GM21390 (cell line): ENCODE results near the gene CNIH1.
"Not testable (repeated sequence)": the region's sequence is repeated elsewhere in the genome, so short reads cannot be mapped to it uniquely, and the experiment has no call there.

Experiments used
- ATAC-seq: cut with Tn5 transposase; IDR thresholded peaks from one replicate; pipeline ENCODE4 v1.9.1; 2021; ENCODE audit not compliant: unreplicated experiment

The CNIH1 gene

GRCh38 chr14:54470701-54471100, 29.5 kb upstream of the CNIH1 start:
- no peak for ATAC-seq

DNA sequence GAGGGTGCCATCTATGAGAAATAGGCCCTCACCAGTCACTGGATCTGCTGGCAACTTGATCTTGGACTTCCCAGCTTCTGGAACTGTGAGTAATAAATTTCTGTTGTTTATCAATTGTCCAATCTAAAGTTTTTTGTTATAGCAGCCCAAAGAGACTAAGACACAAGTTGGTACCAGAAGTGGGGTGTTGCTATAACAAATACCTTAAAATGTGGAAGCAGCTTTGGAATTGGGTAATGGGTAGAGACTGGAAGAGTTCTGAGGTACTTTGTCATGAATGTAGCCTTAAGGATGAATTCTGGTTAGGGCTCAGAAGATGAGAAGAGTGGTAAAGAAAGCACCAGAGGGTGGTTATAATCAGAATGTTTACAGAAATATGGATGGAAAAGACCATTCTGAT, 26.1 kb upstream of the CNIH1 start:
- ATAC-seq: no peak

GRCh38 chr14:54465654-54466053, 24.5 kb upstream of the CNIH1 start:
- ATAC-seq: no peak

GRCh38 chr14:54462048-54462447, 20.9 kb upstream of the CNIH1 start:
- ATAC-seq: no peak

- ATAC-seq: no peak
Measured at GRCh38 chr14:54459106-54459505, 17.9 kb upstream of the CNIH1 start.

GRCh38 chr14:54458536-54458935, 17.4 kb upstream of the CNIH1 start:
- not testable (repeated sequence) for ATAC-seq

- no peak for ATAC-seq
Measured at GRCh38 chr14:54457609-54457996, 16.4 kb upstream of the CNIH1 start.

DNA sequence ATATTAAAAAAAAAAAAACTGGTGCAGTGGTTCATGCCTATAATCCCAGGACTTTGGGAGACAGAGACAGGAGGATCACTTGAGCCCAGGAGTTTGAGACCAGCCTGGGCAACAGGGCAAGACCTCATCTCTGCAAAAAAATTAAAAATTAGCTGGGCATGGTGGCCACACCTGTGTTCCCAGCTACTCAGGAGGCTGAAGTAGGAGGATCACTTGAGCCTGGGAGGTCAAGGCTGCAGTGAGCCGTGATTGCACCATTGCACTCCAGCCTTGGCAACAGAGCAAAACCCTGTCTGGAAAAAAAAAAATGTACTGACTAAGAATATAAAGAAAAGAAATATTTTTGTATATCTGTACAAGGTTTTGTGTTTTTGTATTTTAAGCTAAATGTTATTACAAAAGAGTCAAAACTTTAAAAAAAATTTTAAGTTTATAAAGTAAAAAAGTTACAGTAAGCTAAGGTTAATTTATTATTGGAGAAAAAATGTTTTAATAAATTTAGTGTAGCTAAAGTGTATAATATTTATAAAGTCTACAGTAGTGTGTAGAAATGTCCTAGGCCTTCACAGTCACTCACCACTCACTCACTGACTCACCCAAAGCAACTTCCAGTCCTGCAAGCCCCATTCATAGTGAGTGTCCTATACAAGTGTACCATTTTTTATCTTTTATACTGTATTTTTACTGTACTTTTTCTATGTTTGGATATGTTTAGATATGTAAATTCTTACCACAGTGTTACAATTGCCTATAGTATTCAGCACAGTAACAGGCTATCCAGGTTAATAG, 15.8 kb upstream of the CNIH1 start:
- not testable (repeated sequence) for ATAC-seq

- ATAC-seq: no peak
Measured at GRCh38 chr14:54455363-54455762, 14.2 kb upstream of the CNIH1 start.

DNA sequence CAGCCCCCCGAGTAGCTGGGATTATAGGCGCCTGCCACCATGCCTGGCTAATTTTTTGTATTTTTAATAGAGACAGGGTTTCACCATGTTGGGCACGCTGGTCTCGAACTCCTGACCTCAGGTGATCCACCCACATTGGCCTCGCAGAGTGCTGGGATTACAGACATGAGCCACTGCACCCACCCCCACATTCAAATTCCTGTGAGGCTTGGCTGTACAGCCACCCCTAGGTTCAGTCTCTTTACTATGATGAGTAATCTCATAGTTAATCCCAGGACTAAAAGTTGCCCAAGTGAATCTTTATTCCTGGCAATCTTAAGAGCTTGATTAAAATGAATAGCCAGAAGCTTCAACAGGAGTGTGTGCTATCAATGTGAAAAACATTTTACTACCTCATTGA, 12.8 kb upstream of the CNIH1 start:
- ATAC-seq: not testable (repeated sequence)

- no peak for ATAC-seq
Measured at GRCh38 chr14:54453252-54453651, 12.1 kb upstream of the CNIH1 start.

DNA sequence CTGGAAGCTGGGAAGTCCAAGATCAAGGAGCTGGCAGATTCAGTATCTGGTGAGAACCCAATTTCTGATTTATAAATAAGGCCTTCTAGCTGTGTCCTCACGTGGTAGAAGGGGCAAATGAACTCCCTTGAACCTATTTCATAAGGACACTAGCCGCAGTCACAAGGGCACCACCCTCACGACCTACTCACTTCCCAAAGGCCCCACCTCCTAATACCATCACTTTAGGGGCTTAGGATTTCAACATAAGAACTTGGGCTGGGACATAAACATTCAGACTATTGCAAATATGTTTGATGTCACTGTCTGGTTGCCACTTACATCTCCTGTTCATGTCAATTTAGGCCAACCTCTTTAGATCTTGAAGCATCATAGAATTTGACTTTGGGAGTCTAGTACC, 10.8 kb upstream of the CNIH1 start:
- ATAC-seq: no peak

DNA sequence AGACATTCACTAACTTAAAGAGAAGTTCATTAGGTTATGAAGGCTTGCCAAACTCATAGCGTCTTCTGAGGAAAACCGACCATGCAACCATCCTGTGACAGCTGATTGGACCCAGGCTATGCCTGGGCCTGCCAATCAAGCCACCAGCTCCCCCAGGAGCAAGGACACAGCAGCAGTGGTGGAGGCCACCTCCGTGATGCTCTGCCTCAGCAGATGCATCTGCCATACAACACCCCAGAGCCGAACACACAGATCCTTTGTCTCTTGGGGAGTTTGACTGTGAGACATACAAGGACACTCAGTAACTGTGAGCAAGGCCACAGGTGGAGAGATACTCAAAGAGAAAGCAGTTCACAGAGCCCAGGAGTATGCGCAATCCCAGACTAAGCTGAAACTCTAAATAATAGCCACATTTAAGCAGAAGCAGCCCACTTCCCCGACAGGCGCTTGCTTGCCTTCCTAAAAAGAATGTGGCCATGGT, 10.0 kb upstream of the CNIH1 start:
- ATAC-seq: no peak

- peak; percentile 75 for ATAC-seq
Measured at GRCh38 chr14:54450535-54450934, 9.4 kb upstream of the CNIH1 start.

- ATAC-seq: no peak
Measured at GRCh38 chr14:54447231-54447692, 6.1 kb upstream of the CNIH1 start.

DNA sequence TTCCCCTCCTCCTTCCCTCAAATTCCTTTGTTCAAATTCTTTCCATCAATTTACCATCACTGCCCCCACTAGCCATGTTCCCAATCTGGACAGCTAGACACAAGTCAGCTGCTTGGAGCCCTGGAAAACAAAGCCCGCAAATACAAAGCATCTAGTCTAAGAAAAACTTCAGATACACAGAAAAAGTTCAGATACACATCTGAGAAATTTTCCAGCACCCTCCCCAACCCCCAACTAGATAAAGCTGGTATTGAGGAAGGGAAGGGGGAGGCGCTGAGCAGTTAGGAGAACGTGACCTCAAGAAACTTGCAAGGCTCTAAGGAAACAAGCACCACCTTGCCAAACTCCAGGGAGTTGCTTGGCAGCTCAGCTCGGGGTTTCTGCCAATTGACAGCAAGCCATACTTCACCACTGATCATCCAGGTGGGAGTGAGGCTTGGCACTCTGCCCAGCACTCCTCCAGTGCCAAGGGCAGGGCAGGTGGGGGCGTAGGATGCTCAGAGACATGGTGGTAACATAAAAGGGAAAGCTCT, 5.1 kb upstream of the CNIH1 start:
- no peak for ATAC-seq

GRCh38 chr14:54444681-54445080, 3.5 kb upstream of the CNIH1 start:
- no peak for ATAC-seq

DNA sequence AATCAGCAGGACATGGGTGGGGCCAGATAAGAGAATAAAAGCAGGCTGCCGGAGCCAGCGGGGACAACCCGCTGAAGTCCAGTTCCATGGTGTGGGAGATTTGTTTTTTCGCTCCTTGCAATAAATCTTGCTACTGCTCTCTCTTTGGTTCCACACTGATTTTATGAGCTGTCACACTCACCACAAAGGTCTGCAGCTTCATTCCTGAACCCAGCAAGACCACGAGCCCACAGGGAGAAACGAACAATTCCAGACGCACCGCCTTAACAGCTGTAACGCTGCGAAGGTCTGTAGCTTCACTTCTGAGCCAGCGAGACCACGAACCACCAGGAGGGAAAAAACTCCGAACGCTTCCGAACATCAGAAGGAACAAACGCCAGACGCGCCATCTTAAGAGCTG, 2.8 kb upstream of the CNIH1 start:
- ATAC-seq: no peak

GRCh38 chr14:54442961-54443360, 1.8 kb upstream of the CNIH1 start:
- ATAC-seq: not testable (repeated sequence)

GRCh38 chr14:54440476-54440872, 700 bp downstream of the CNIH1 start:
- no peak for ATAC-seq

DNA sequence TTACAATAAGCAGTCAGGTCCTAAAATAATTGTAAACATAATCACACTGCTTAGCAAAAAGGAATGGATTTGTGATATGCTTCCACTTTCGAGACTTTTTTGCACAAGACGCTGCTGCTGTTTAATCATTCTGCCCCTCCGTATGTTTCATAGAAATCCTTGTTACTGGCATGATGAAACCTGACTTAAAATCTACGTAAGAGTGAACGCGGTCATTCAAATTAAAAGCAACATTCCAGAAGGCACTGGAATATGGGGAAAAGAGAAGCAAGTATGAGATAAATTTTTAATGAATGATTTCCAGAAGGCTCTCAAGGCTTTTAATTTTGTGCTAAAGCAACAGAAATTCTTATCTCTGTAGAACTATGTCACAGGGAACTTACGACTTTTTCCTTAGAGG, 1.1 kb downstream of the CNIH1 start:
- ATAC-seq: no peak

GRCh38 chr14:54438703-54439102, 2.5 kb downstream of the CNIH1 start:
- ATAC-seq: no peak

DNA sequence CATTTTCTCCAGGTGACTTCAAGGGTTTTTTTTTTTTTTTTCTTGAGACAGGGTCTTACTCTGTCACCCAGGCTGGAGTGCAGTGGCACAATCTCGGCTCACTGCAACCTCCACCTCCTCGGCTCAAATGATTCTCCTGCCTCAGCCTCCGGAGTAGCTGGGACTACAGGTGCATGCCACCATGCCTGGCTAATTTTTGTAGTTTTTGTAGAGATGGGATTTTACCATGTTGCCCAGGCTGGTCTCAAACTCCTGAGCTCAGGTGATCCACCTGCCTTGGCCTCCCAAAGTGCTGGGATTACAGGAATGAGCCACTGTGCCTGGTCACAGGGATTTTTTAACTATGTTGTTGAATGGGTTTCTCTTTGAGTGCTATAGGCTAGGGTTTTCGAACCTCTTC, 3.2 kb downstream of the CNIH1 start:
- not testable (repeated sequence) for ATAC-seq
